Kidney (tissue), 14 donors: Measurements from ENCODE around the gene PCARE. TPM values are rescaled to one million over a fixed set of nuclear protein-coding genes. Genes with fewer than 3 reads are reported as not detected.

Experiments
- DNase-seq, 5 donors: peaks; one replicate each; pipeline ENCODE4 v3.0.0-alpha.2; 2013 to 2020
- FAIRE-seq: peaks from 2 replicates; lab custom pipeline; 2012; peaks lifted over from hg19 to GRCh38; lab: Jason Lieb, UNC
- H3K27ac ChIP-seq, 2 donors: one replicate each; pipeline ENCODE4 v1.7.0; 2013; ENCODE audit warnings: low read depth in 2 of 2, low read length in 2 of 2, inconsistent platforms in 1 of 2
- H3K27me3 ChIP-seq: one replicate; pipeline ENCODE4 v1.7.1; 2013; ENCODE audit warnings: low read length, inconsistent platforms; ENCODE audit not compliant: control insufficient read depth, insufficient read depth
- H3K36me3 ChIP-seq, 3 donors: one replicate each; pipeline versions ENCODE4 v1.7.0 to v1.7.1; 2013; ENCODE audit warnings: low read length in 3 of 3, control low read depth in 1 of 3, inconsistent platforms in 1 of 3; ENCODE audit not compliant: insufficient read depth in 3 of 3, control insufficient read depth in 2 of 3
- H3K4me1 ChIP-seq, 3 donors: one replicate each; pipeline versions ENCODE4 v1.7.0 to v1.7.1; 2013; ENCODE audit warnings: low read length in 3 of 3, inconsistent platforms in 1 of 3, low read depth in 1 of 3; ENCODE audit not compliant: control insufficient read depth in 2 of 3, insufficient read depth in 2 of 3
- H3K4me3 ChIP-seq, 3 donors: one replicate each; pipeline versions ENCODE4 v1.7.0 to v1.8.1; 2013; ENCODE audit warnings: low read length in 3 of 3, control low read depth in 1 of 3, inconsistent platforms in 1 of 3
- H3K9ac ChIP-seq, 3 donors: one replicate each; pipeline versions ENCODE4 v1.7.0 to v1.7.1; 2013; ENCODE audit warnings: low read length in 3 of 3, control low read depth in 1 of 3, inconsistent platforms in 1 of 3
- H3K9me3 ChIP-seq, 3 donors: one replicate each; pipeline versions ENCODE4 v1.7.0 to v1.7.1; 2013; ENCODE audit warnings: low read length in 3 of 3, control low read depth in 1 of 3, inconsistent platforms in 1 of 3; ENCODE audit not compliant: control insufficient read depth in 2 of 3, insufficient read depth in 1 of 3
- CTCF ChIP-seq: IDR thresholded peaks from 3 replicates; pipeline ENCODE4 v1.5.1; 2012; ENCODE audit warnings: mild to moderate bottlenecking, moderate library complexity, borderline replicate concordance; ENCODE audit not compliant: insufficient read depth; ENCODE audit errors: extremely low read depth
- intact Hi-C: fragments of 100-400 bp; cut with DNase I; formaldehyde crosslinking; loops from one replicate; pipeline ENCODE4 v1.11.1; 2022
- polyA plus RNA-seq: library from polyadenylated mRNA; stranded (reverse); fragments of 350-450 nt; fragmentation: Illumina TruSeq; extraction: RNeasy Lipid Tissue Mini Kit (QIAGEN cat#74804); gene quantifications from one replicate; pipeline ENCODE4 v1.2.3, GENCODE V29; 2014; ENCODE audit warnings: low read depth, low replicate concordance; ENCODE audit not compliant: insufficient read depth
- total RNA-seq: library from RNA; stranded (reverse); fragmentation: NEBNext Ultra II Directional; extraction: Animal tissue kit (Norgen Biotek cat#: 25700); gene quantifications from one replicate; pipeline ENCODE4 v1.2.1, GENCODE V29; 2021
- donor health status: control.
- donor health status: control.
- donor health status: control.
- donor health status: control.
- donor health status: control.
- donor health status: DM: yes; HTN: yes; CAD: no.
- donor health status: Normal renal cell carcinoma (clear cell type).

Gene PCARE
- total and polyA plus RNA-seq, 2 donors from 2014 or later: 1.3 TPM; not detected in 1

- FAIRE-seq (no peak), DNase-seq (peak; percentile 40 to 86 (median 67))
- H3K4me1 ChIP-seq: peaks cover 0 to 8% (median 6%) of the 10 kb centered on the region in 3 donors
These were observed 40.8 kb upstream of the PCARE start, which contains the start of gene CLIP4 for GRCh38 chr2:29114946-29115609. CLIP4 (plus strand) TSS chr2:29115415; CDS start chr2:29121389, 5,974 bp downstream.

GRCh38 chr2:29114586-29114945, 40.2 kb upstream of the PCARE start:
- Histone ChIP-seq H3K36me3 (no peaks in the 10 kb centered on the region), H3K9me3 (no peaks in the 10 kb centered on the region), H3K4me1 (peaks cover 0 to 8% (median 6%) of the 10 kb centered on the region in 3 donors), H3K4me3 (peak overlapping the region; percentile 32 to 65 (median 61)), H3K9ac (peak overlapping the region in 2 of 3 donors; percentile 31 to 81), H3K27ac (peak overlapping the region in 1 of 2 donors; percentile 72), H3K27me3 (no peaks in the 10 kb centered on the region)
- no peak for TF ChIP-seq CTCF
- DNase-seq (no peak), FAIRE-seq (no peak)
- intact Hi-C loops: no loop called here

More at GRCh38 chr2:29114946-29115609, 40.8 kb upstream of the PCARE start, which contains the start of gene CLIP4:
- H3K27ac ChIP-seq: peak within 1 kb of the TSS; percentile 82 to 85
- H3K9ac ChIP-seq: peak within 1 kb of the TSS; percentile 35 to 92 (median 38)
- peak within 1 kb of the TSS; percentile 59 to 97 (median 83) for H3K4me3 ChIP-seq
- no peaks in the 10 kb centered on the region for H3K36me3 ChIP-seq
- H3K27me3 ChIP-seq: no peaks in the 10 kb centered on the region
- TF ChIP-seq CTCF: no peak
- H3K9me3 ChIP-seq: no peaks in the 10 kb centered on the region
- intact Hi-C loops: no loop called here

- no peaks in the 10 kb centered on the region for H3K9me3 ChIP-seq
- H3K4me1 ChIP-seq: peaks cover 0 to 8% (median 6%) of the 10 kb centered on the region in 3 donors
- no peaks in the 10 kb centered on the region for H3K36me3 ChIP-seq
- DNase-seq: peak in 1 of 5 donors; percentile 14
- no peak overlapping the region for H3K27ac ChIP-seq
- no peak overlapping the region for H3K4me3 ChIP-seq
- no peak for TF ChIP-seq CTCF
- H3K9ac ChIP-seq: no peak overlapping the region
- no peak for FAIRE-seq
- no peaks in the 10 kb centered on the region for H3K27me3 ChIP-seq
- intact Hi-C loops: no loop called here
These were observed 39.6 kb upstream of the PCARE start for GRCh38 chr2:29113891-29114321.
